SW480 (cell line): ENCODE results near the gene KIAA1614.

Experiments used
- DNase-seq: peaks from one replicate; pipeline ENCODE4 v3.0.0-alpha.2; 2016; ENCODE audit warnings: low spot score

KIAA1614 gene

GRCh38 chr1:180926164-180926981 is 13.7 kb downstream of the KIAA1614 start:
- DNase-seq, result no peak

GRCh38 chr1:180927348-180927747 is 14.7 kb downstream of the KIAA1614 start:
- DNase-seq, result no peak

GRCh38 chr1:180927841-180928240 is 15.1 kb downstream of the KIAA1614 start:
- no peak for DNase-seq

GRCh38 chr1:180928331-180929230 is 15.9 kb downstream of the KIAA1614 start:
- DNase-seq, result no peak

DNA sequence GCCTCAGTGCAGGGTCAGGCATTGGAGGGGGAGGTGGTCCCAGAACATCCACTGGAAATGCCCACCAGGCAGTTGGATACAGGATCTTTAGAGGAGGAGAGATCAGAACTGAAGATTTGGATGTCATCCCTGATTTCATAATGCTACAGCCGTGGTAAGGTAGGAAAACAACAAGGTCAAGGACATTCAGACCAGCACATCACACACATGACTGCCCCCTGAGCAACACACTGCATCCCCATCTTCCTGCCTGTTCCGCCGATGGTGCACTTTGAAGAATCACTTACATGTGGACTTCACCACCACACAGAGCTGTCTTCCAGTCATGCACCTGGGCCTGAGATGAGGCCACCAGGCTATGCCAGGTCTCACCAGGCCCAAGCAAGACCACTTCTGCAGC is 16.7 kb downstream of the KIAA1614 start:
- no peak for DNase-seq

GRCh38 chr1:180930687-180931086 is 18.0 kb downstream of the KIAA1614 start:
- DNase-seq, result no peak

DNA sequence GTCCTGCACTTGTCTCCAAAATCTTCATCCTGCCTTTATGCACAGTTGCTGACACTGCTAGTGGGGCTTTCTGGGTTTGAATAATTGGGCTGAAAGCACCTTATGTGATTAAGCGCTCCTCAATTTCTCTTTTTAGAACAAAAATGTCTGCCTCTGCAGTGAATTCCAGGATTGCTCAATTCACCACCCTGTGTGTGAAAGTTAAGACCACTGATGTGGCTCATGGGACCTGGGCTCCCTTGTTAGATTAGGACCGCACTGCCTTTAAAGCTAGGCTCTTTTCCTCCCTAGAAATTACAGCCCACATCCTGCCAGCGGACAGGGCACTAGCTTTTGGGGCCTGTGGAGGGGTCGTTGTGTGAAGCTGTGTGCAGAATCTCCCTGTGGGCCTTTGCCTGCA is 18.8 kb downstream of the KIAA1614 start:
- no peak for DNase-seq

- DNase-seq, result no peak
These were observed 19.7 kb downstream of the KIAA1614 start for GRCh38 chr1:180932378-180932777.

DNA sequence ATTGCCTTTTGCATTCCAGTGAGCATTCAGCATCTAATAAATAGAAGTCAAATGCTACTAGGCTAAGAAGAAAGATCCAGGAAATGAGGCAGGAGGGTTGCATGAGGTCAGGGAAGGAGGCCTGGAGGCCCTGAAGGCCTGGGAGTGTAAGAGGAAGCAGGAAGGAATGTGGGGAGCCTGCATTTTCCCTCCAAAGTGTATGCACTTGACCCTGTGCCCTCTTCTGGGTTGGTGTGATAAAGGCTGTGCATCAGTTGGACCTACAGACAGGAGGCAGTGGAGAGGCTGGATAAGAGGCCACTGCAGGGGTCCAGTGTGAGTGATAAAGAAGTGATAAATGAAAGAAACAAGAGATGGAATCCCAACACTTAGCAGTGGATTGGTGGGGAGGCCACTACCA is 20.4 kb downstream of the KIAA1614 start:
- no peak for DNase-seq

DNA sequence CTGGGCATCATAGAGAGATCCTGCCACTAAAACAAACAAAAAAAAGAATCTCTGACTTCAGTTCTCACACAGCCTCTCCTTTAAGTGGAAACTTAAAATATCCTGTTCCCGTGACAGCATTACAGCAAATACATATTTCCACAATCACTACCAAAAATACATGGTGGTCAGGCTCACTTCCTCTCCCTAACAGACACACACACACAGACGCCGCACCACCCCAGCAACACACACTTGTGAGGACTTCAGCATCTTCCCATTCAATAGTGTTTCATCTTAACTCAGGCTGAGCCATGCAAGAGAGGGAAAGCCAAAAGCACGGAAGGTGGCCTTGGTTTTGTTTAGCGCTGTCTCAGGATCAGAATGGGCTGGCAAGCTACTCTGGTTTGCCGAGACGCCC is 21.9 kb downstream of the KIAA1614 start:
- DNase-seq, result no peak

DNA sequence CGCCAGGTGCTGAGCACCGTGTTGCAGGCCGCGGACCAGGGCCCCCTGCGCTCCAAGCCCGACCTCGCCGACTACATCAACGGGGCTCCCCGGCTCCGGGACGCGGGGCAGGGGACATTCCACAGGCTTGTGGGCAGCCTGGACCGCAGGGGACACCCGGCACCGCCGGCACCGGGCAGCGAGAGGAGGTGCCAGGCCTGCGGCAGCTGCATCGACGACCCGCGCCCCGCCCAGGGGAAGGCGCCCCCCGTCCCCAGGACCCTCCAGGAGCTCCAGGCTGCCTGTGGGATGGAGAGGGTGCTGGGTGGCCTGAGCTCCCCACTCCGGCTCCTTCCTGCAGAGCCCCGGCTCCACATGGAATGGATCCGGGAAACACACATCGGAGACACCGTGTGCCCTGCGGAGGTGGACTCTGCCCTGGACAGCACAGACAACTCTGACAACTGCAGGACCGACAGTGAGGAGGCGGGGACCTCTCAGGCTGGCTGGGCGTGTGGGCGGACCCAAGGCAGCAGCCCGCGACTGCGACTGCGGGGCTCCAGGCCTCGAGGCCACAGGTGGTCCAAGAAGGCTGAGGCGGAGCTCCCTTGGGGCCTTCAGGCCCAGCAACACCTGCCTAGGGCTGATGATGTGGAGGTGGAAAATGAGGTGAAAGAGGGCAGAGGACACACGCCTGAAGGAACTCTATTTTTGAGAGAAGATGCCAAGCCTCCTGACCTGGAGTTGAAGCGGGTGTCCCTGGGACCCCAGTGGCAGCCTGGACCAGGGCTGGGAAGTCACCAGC is 22.8 kb downstream of the KIAA1614 start:
- DNase-seq, result no peak

- DNase-seq, result no peak
These were observed 23.7 kb downstream of the KIAA1614 start for GRCh38 chr1:180936110-180937011.

DNA sequence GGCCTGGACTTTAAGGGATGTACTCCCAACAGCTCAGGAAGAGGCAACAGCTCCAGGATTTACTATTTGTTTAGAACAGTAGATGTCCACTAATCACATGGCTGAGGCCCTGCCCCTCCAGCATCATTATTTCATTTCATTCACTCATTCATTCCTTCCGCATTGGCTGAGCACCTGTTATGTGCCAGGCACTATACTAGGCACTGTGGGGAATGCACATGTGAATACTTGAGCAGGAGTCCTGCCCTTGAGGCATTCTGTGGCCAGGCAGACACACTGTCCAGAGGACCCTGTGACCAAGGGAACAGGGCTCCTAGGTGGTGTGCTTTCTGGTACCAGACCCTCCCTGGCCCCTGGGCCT is 24.3 kb downstream of the KIAA1614 start:
- DNase-seq, result no peak

- DNase-seq, result no peak
These were observed 25.0 kb downstream of the KIAA1614 start for GRCh38 chr1:180937624-180938225.

- no peak for DNase-seq
These were observed 26.5 kb downstream of the KIAA1614 start for GRCh38 chr1:180939073-180939710.

DNA sequence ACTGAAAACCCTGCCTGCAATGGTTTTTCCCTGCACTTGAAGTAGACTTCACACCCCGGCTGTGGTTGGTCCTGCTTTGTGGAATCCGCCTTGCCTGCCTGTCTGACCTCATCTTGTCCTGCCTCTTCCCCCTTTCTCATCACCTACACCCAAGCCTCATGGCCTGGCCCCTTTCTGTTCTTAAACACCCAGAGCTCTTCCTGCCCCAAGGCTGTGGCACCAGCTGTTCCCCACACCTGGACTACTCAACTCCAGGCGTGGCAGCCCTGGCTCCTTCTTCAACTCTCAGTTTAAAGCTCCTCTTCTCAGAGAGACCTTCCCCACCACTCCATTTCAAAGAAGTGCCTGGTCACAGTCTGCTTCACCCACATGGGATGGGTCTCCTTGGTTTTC is 27.0 kb downstream of the KIAA1614 start:
- DNase-seq, result no peak

DNA sequence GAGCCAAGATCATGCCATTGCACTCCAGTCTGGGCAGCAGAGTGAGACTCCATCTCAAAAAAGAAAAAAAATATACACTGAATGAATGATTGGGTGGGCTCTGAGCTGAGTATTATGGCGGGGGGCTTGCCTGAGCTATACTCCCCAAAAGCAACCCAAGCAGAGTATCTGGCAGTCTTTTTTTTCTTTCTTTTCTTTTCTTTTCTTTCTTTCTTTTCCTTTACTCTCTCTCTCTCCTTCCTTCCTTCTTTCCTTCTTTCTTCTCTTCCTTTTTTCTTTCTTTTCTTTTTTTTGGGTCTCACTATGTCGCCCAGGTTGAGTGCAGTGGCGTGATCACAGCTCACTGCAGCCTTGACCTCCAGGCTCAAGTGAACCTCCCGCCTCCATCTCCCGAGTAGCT is 27.7 kb downstream of the KIAA1614 start:
- no peak for DNase-seq

GRCh38 chr1:180941518-180942275 is 29.0 kb downstream of the KIAA1614 start:
- no peak for DNase-seq

GRCh38 chr1:180945151-180945550 is 32.5 kb downstream of the KIAA1614 start:
- no peak for DNase-seq

DNA sequence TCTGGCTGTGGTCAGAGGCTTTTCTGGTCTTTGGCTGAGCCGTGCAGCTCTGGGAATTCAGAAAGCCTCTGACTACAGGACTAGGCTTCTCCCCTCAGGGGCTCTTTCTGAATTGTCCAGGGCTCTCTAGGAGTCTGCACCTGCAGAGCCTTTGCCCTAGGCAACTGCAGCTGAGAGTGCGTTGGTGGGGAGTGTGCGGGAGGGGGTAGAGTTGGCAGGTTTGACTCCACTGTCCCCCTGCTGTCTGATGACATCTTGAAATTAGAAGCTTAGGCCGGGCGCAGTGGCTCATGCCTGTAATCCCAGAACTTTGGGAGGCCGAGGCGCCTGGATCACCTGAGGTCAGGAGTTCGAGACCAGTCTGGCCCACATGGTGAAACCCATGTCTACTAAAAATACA is 32.9 kb downstream of the KIAA1614 start:
- no peak for DNase-seq
